HG03571 (cell line): ENCODE data around the gene LRRK1.
"Not testable (repeated sequence)": the region's sequence is repeated elsewhere in the genome, so short reads cannot be mapped to it uniquely, and the experiment has no call there.

Experiments
- ATAC-seq: cut with Tn5 transposase; IDR thresholded peaks from one replicate; pipeline ENCODE4 v1.9.1; 2021; ENCODE audit not compliant: unreplicated experiment

LRRK1 gene

GRCh38 chr15:101088271-101088670, 169.1 kb downstream of the LRRK1 start:
- no peak for ATAC-seq

GRCh38 chr15:101088788-101089578, 169.8 kb downstream of the LRRK1 start:
- ATAC-seq: no peak

- ATAC-seq: no peak
Measured at GRCh38 chr15:101089579-101090427, 170.6 kb downstream of the LRRK1 start.

- ATAC-seq: no peak
Measured at GRCh38 chr15:101090428-101090790, 171.3 kb downstream of the LRRK1 start.

- no peak for ATAC-seq
Measured at GRCh38 chr15:101091080-101092017, 172.2 kb downstream of the LRRK1 start.

GRCh38 chr15:101092156-101092866, 173.2 kb downstream of the LRRK1 start:
- ATAC-seq: no peak

- no peak for ATAC-seq
Measured at GRCh38 chr15:101092867-101093202, 173.7 kb downstream of the LRRK1 start.

GRCh38 chr15:101093958-101094357, 174.8 kb downstream of the LRRK1 start:
- no peak for ATAC-seq

GRCh38 chr15:101095796-101096406, 176.7 kb downstream of the LRRK1 start:
- not testable (repeated sequence) for ATAC-seq

GRCh38 chr15:101097111-101097510, 178.0 kb downstream of the LRRK1 start:
- ATAC-seq: no peak

GRCh38 chr15:101099183-101099582, 180.0 kb downstream of the LRRK1 start:
- ATAC-seq: no peak

- no peak for ATAC-seq
Measured at GRCh38 chr15:101100118-101100517, 181.0 kb downstream of the LRRK1 start.

GRCh38 chr15:101100593-101101442, 181.7 kb downstream of the LRRK1 start:
- ATAC-seq: no peak

- no peak for ATAC-seq
Measured at GRCh38 chr15:101101676-101102075, 182.5 kb downstream of the LRRK1 start.

- ATAC-seq: no peak
Measured at GRCh38 chr15:101102746-101103145, 183.6 kb downstream of the LRRK1 start.

- no peak for ATAC-seq
Measured at GRCh38 chr15:101103598-101103997, 184.4 kb downstream of the LRRK1 start.

- no peak for ATAC-seq
Measured at GRCh38 chr15:101104141-101104540, 185.0 kb downstream of the LRRK1 start.

GRCh38 chr15:101105059-101105891, 186.1 kb downstream of the LRRK1 start:
- no peak for ATAC-seq
